GM21723 (cell line): ENCODE measurements around the gene ARHGEF17.

ENCODE experiments used
- ATAC-seq: cut with Tn5 transposase; IDR thresholded peaks from one replicate; pipeline ENCODE4 v1.9.1; 2021; ENCODE audit warnings: mild to moderate bottlenecking, moderate library complexity; ENCODE audit not compliant: unreplicated experiment

The ARHGEF17 gene

GRCh38 chr11:73331138-73331916, 23.3 kb downstream of the ARHGEF17 start:
- ATAC-seq: no peak

- ATAC-seq: no peak
Measured at GRCh38 chr11:73333173-73333572, 25.1 kb downstream of the ARHGEF17 start.

- ATAC-seq: no peak
Measured at GRCh38 chr11:73333640-73334383, 25.7 kb downstream of the ARHGEF17 start.

GRCh38 chr11:73334384-73335203, 26.5 kb downstream of the ARHGEF17 start:
- no peak for ATAC-seq

- no peak for ATAC-seq
Measured at GRCh38 chr11:73335204-73335923, 27.3 kb downstream of the ARHGEF17 start.

GRCh38 chr11:73337846-73338245, 29.8 kb downstream of the ARHGEF17 start:
- no peak for ATAC-seq

- no peak for ATAC-seq
Measured at GRCh38 chr11:73338279-73338678, 30.2 kb downstream of the ARHGEF17 start.

GRCh38 chr11:73340164-73340563, 32.1 kb downstream of the ARHGEF17 start:
- no peak for ATAC-seq

- ATAC-seq: no peak
Measured at GRCh38 chr11:73342633-73343032, 34.6 kb downstream of the ARHGEF17 start.

GRCh38 chr11:73343076-73343873, 35.2 kb downstream of the ARHGEF17 start:
- ATAC-seq: no peak

- ATAC-seq: no peak
Measured at GRCh38 chr11:73344191-73344607, 36.1 kb downstream of the ARHGEF17 start.

- ATAC-seq: no peak
Measured at GRCh38 chr11:73345481-73346160, 37.5 kb downstream of the ARHGEF17 start.

- no peak for ATAC-seq
Measured at GRCh38 chr11:73346186-73346935, 38.3 kb downstream of the ARHGEF17 start.

GRCh38 chr11:73347067-73347466, 39.0 kb downstream of the ARHGEF17 start:
- no peak for ATAC-seq

- ATAC-seq: no peak
Measured at GRCh38 chr11:73348838-73349237, 40.8 kb downstream of the ARHGEF17 start.

GRCh38 chr11:73349633-73350032, 41.6 kb downstream of the ARHGEF17 start:
- no peak for ATAC-seq

- no peak for ATAC-seq
Measured at GRCh38 chr11:73350908-73351636, 43.0 kb downstream of the ARHGEF17 start.

GRCh38 chr11:73353422-73353821, 45.3 kb downstream of the ARHGEF17 start:
- no peak for ATAC-seq
